ENCODE results near the gene GABRR3.
A peak's percentile ranks its signal among the peaks of the same experiment; 100 is the strongest.
"Not testable (repeated sequence)": the region's sequence is repeated elsewhere in the genome, so short reads cannot be mapped to it uniquely, and the experiment has no call there.

Gene GABRR3

DNA sequence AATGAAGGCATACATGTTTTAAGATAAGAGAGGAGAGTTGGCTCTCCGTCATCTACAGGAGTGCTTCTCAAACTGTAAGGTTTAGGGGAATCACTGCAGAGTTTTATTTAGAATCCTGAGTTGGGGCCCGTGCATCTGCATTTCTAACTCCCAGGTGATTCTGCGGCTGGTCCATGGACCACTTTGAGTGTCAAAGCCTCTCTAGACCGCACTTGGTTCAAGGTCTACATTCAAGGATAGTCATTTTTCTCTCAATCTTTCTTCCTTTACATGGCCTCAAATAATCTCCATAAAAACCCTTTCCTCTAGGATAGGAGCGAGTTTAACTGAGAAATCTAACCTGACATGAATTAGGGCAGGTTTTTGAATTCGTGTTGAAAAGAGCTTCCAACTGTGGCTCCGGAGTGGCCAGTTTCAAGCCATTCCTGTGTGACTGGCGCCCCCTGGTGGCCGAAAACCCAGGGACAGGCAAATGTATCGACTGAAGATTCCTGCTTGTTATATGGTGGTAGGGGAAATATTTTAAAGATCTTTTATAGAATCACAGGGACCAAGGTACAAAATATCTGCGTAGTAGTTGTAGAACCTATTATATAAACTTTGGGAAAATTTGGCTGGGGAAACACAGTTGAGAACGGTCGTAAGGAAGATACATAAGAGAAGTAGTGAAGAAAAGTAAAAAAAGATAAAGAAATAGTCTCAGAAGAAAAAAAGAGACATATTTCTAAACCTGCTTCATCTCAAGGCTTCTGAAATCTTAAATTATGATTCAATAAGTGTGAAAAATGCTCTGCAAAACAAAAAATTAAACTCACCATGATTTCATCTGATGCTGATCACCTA lies 11.9 kb downstream of the GABRR3 start:
- peak; percentile 84 to 99 (median 89) for DNase-seq (ENCODE audit: low read depth in 2 of 3, low spot score in 1 of 3)

DNA sequence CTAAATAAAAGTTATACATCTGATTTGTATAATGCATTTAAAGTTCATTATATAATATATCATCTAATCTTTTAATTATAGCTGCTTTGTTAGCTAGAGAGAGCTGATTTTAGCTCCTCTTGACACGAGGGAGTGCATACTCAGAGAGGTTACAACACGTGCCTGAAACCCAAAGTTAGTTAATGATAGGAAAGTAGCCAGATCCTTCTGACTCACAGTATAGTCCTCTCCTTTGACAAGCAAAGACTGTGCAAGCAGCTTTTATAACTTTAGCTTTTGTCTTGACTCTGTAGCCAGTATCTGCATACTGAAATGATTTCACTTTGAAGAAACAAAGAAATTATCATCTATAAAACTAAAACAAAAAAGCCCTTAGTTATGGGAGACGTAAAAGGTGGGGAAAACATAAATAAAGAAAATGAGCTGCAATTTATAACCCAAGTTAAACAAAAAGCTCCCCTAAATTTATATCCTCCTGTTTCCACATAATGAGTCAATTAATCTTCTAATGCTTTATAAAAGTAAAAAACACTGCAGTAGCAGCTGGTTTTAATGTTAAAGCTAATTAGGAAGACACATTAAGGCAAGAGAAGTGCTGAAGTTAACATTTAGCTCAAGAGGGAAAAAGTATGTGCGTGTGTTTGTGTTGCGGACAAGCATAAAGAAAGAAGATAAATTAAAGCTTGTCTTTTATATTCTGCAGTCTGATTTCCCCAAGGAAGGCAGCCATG lies 13.1 kb downstream of the GABRR3 start:
- DNase-seq (ENCODE audit: low read depth in 2 of 3, low spot score in 1 of 3), result no peak

DNA sequence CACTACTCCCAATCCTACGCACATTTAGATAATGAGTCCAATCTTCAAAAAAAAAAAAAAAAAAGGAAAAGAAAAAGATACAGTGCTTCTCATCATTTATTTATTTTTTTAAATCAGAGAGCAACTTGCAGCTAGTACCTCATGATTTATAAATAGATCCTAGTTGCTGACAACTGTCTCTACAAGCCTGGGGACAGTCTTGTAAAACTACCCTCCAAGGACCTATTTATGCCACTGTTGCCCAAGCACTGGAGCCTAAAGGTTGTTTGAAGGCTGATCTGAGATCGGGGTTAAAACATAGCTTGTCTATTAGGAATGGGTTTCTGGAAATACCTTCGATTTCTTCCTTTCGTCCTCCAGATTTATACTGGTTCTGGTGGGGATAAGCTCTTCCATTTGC lies 14.7 kb downstream of the GABRR3 start:
- no peak for DNase-seq (ENCODE audit: low read depth in 2 of 3, low spot score in 1 of 3)

DNA sequence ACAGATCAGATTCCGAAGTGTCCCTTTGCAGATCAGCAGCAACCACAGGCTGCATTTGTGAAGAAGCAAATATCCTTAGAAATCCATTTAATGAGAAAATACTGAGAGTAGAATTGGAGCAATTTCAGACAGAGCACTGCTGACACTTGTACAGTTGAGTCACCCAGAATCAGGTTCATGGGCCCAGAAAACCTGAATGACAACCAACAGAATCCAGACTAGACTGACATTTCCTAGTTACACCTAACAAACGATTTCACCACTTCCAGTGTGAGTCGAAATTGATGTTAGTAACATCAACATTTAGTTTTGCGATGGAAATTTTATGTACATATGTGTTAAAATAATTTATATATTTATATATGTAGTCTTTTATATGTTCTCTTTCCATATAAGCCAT lies 16.8 kb downstream of the GABRR3 start:
- DNase-seq (ENCODE audit: low read depth in 2 of 3, low spot score in 1 of 3), result no peak

DNA sequence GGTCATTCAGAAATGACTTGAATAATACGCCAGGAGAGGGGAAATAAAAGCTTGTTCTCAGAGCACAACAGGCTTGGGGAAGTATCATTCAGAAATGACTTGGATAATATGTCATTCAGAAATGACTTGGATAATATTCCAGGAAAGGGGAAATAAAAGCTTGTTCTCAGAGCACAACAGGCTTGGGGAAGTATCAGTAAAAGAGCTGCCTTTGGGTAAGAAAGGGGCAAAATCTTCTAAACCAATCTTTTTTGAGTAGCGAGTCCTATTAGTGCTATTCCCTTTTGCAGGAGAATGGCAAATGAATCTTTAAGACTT lies 20.9 kb downstream of the GABRR3 start:
- no peak for DNase-seq (ENCODE audit: low read depth in 2 of 3, low spot score in 1 of 3)

DNA sequence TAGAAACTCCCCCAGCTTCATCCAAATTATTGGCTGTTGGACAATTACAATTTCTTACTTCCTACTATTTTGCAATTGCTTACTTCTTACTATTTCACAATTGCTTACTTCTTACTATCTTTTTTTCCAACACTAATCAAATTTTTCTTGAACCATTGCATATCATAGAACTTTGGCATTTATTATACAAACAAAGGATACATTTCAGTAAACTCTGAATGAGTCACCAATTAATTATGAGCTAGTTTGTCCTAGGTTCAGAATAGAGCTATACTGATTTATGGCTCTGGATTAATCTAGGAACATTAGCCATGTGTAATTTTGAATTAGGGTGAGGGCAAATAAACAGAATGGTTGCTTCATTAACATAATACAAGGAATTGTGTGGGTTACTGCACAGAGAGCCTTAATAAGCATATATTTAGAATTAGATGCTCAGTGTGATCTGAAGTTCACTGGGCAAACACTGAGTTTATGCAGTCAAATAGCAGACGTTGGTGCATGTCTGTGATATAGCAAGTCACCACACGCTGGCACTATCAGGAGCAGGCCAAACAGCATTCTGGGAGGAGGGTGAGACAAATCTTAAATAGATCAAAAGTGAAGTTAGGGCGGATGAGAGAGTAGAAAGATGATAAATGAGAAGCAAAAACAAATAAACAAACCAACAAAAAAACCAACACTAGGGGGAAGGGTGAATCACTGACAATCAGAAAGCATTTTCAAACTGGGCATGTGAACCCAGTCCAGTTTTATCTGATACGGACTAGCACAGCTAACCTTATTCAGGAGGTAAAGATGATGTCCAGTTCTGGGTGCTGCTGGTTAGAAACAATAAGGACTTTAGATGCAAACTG lies 21.5 kb downstream of the GABRR3 start:
- DNase-seq (ENCODE audit: low read depth in 2 of 3, low spot score in 1 of 3), result no peak

DNA sequence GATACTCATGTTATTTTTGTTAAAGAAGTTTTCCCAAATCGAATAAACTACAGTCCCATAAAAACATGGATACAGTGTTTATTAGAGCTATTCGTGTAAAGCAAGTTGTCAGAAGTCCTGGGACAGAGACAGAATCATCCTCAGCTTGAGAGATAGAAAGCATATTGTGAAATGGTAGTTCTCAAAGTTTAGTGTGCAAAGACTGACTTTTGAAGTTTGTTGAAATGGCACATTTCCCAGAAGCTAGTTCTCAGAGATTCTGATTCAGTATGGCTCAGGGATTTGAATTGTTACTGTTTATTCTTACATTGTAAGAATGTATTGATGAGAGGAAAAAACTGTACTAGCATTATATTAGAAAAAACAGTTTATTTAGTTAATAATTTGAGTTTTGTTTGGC lies 22.1 kb downstream of the GABRR3 start:
- no peak for DNase-seq (ENCODE audit: low read depth in 2 of 3, low spot score in 1 of 3)

DNA sequence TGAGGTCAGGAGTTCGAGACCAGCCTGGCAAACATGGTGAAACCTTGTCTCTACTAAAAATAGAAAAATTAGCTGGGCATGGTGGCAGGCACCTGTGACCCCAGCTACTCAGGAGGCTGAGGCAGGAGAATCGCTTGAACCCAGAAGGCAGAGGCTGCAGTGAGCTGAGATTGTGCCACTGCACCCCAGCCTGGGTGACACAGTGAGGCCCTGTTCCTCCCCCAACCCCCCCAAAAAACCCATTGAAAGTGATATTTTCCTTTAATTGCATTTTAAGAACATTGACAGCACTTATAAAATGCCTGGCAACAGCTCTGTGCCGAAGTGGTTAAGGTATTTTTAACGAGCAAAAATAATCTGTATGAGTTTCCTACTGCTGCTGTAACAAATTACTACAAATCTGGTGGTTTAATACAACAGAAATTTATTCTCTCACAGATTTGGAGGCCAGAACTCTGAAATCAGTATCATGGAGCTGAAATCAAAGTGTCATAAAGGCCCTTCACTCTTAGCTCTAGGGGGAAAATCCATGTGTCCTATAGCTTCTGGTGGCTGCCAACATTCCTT lies 24.1 kb downstream of the GABRR3 start:
- DNase-seq (ENCODE audit: low read depth in 2 of 3, low spot score in 1 of 3), result not testable (repeated sequence)

DNA sequence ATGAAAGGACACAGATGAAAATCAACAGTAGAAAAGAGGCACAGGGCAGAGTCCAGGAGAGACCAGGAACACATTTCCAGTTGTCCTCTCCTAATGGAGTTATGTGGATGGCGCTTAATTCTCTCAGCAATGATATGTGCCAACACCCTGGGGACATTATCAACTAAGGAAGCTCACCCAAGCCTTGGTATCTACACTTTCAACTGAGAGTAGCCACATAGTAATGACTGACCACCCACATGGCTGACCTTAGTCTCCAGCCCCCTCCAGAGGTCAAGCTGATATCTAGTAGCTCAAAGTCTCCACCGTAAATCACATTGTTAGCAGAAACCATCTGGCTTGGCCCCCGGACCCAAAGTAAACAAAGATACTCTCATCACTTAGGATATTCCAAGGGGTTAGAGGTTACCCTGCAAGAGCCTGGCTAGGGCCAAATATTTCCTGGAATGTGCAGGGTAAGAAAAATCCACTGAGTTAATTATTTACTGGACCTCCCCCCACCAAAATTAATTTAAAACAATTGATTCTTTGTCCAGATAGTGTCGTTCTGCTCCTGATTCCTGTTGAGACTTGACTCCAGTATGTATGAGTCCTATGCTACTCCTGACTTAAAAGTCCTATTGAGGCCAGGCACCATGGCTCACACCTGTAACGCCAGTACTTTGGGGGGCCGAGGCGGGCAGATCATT lies 24.8 kb downstream of the GABRR3 start:
- no peak for DNase-seq (ENCODE audit: low read depth in 2 of 3, low spot score in 1 of 3)

DNA sequence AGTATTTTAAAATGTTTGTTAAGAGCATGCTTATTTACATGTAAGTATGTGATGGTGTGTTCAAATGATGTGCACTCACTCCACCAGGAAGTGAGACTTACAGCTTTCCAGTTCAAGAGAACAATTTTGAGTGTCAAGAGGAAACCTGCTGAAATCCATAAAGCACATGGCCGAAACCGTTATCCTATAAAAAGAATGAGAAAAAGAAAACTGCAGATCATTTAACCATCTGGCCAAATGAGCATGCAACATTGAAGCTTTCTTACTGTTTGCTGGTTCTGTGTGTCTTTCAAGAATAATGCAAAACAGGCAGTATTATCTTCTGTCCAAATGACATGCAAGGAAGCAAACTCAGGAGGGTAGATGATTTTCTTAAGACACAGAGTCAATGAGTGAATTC lies 26.3 kb downstream of the GABRR3 start:
- DNase-seq (ENCODE audit: low read depth in 2 of 3, low spot score in 1 of 3), result no peak

DNA sequence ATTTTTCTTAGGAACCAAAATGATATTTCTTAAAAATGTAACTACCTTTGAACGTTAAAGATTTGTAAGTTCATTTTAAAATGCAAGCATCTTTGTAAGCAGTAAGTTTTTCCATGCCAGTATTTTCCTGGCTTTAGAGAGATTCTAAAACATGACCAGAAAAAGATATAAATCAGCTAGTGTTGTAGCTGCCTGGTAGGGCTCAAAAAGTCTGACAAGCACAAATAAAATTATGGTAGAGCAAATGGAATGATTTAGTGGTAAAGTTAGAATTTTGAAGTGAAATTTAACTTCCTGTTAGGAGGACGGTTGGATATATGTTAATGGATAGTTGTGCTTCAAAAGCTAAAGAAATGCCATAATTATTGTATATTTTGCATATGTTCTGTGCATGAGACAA lies 29.7 kb downstream of the GABRR3 start:
- DNase-seq (ENCODE audit: low read depth in 2 of 3, low spot score in 1 of 3), result no peak

DNA sequence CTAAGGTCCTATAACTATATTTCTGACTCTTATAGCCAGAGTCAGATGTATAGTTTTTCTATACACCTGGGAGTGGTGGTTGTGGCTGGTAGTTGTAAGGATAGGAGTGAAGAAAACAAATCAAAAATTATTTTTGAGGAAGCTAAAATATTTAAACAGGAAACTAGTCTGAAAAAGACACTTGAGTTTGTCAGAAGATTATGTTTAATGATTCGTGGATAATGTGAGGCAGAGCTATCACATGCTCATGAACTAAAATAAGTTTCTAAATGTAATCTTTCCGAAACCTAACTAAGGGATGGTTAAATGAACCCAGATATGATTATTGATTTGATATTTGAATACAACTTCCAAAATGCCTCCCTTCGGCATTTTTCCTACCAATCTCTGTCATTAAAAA lies 30.4 kb downstream of the GABRR3 start:
- no peak for DNase-seq (ENCODE audit: low read depth in 2 of 3, low spot score in 1 of 3)

DNA sequence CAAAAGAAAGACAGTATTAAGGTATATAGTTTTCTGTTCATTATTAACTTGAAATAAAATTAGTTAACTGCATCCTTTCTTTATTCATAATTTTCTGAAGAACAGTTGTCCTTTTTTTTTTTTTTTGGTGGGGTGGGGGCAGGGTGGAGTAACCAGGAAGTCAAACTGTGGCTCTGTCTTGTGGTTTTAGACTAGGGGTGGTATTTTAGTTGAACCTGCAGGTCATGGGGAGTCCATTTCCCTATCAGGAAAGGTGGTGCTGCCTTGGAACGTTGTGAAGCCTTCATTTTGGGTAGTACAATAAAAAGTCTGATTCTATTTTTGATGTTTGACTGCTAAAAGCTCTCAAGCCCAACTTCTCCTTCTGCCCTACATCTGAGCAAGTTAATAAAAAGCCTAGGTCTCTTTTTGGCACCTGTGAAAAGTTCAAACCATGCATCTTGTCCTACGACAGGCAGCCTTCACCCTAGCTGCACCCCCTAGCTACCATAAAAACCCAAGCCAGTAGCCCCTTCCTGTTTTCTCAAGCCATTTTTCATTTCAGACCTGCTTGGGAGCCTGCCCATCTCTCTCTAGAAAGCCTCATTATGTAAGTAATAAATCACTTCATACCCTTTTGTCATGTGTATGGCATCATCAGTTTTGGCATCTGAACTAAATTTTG lies 31.7 kb downstream of the GABRR3 start:
- DNase-seq (ENCODE audit: low read depth in 2 of 3, low spot score in 1 of 3), result no peak

DNA sequence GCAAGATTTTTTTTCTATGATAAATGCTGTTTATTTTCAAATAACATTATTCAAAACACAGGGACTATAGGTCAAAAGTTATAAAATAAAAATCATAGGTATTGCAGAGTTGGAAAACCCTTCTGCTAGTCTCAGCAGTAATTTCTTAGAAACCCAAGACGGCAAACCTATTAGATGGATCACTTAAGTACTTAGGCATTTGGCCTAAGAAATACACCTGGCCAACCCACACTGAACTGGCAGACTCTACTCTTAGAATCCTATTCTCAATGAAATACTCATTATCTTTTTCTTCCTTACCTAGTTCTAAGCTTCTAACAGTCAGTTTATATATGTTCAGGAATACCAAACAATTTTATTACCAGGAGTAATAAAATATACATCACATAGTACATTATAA lies 32.4 kb downstream of the GABRR3 start:
- DNase-seq (ENCODE audit: low read depth in 2 of 3, low spot score in 1 of 3), result no peak

DNA sequence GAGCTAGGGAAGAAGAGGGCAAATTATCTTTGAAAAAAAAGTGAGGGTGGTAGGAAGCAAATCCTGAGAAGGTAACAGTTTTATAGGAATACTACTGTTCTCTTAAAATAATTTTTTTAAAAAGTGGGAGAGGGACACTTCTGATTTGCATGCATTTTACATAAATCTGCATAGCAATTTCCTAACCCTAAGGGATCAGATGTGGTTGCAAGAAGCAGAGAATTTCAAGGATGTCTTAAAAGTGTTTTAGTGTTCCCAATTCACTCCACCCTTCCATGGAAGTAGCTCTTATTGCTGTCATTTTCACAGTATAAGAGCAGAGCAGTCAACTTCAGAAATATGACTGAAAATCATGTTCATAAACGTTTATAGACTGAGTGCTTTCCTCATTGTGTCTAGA lies 35.1 kb downstream of the GABRR3 start:
- DNase-seq (ENCODE audit: low read depth in 2 of 3, low spot score in 1 of 3), result no peak

DNA sequence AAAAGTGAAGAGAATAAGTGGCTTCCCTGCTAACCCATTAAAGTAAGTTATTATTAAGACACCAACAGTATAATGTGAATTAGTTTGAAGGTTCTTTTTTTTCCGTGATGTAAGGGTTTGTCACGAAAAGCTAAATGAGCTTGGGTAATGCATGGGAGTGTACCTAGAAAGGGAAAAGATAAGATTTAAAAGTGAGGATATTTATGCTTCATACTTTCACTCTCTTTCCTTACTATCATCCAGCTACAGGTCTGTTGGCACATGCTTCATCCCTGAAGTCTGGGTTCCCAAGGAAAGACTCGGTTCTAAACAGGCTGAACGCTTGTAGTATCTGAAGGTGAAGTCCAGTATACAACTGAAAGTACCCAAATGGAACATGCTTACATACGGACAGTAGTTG lies 36.0 kb downstream of the GABRR3 start:
- DNase-seq (ENCODE audit: low read depth in 2 of 3, low spot score in 1 of 3), result no peak

DNA sequence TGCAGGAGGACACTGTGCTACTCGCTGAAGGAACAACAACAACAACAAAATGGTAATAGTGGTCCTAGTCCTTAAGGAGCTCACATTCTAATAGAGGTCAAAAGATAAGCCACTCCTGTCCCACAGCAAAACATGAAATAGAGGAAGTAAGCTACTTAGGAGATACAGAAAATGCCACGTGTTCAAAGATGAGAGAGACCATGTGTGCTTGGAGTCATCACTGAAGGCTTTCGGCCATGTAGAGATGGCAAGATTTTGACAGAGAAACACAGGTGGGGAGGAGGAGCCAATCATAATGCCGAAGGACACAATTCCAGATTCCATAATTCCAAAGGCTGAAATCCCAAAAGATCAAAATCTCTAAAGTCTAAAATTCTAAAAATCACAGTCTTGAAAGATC lies 38.1 kb downstream of the GABRR3 start:
- DNase-seq (ENCODE audit: low read depth in 2 of 3, low spot score in 1 of 3), result no peak

DNA sequence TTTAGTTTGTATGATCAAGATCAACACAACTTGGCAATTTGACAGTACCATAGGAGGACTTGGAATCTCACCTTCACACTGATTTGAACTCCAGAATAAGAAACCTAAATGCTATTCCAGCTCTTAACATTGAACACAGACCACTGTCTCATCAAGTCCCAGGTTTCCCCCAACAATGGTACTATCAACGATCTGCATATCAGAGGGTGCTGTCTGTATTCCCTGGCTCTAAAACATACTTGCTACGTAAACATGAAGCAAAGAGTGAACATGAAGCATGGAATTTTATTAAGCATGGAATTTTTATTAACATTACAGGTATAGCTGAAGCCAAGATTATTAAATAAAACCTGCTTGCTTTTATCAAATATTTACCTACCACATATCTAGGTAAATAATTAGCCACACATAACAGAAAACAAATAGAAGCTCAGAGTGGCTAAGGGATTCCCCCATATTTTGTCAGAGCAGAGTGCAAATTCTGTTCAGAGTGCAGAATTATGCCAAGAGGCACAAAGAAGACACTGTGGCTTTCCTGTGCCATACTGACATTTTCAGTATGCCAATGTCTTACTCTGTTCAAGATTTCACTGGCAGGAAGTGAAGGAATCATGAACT lies 40.7 kb downstream of the GABRR3 start:
- DNase-seq (ENCODE audit: low read depth in 2 of 3, low spot score in 1 of 3), result no peak

DNA sequence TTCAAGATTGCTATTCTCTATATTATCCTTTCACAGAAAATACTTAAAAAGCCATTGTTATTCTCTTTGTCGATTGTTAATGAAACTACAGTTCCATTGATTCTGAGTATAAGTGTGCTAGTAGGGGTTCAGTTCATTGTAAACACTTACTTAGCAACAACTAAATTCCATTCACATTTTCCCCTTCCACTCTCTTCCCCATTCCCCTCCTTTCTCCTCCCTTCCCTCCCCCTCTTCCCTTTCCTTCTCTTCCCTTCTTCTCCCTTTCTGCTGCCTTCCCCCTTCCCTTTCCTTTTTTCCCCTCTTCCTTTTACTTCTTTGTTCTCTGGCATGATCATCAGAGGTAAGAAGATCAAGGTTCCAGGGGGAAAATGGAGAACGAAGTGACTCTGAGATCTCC lies 41.6 kb downstream of the GABRR3 start:
- DNase-seq (ENCODE audit: low read depth in 2 of 3, low spot score in 1 of 3), result no peak

DNA sequence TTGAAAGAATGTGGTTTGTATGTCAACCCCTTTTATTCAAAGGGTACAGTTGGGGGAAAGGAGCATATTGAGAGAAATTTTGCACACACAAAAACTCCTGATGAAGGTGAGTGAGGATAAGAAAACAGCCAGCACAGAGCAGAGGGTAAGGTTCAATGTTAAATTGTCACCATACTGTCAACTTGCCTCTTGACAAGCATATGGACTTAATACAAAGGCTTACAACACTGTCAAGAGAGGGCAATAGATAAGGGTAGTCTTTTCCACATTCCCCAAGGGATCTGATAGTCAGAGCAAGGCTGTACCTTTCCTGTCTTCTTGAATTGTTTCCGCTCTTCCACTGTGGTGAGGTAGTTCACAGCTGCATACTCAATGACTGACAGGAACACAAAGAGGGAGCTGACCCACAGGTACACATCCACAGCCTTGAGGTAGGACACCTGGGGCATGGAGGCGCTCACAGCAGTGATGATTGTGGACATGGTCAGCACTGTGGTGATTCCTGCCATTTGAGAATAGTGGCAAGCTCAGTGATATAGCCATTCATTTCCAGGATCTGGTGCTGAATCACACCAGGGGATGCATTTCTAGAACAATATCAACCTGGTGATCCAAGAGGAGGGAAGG lies 42.5 kb downstream of the GABRR3 start:
- no peak for DNase-seq (ENCODE audit: low read depth in 2 of 3, low spot score in 1 of 3)

Data from stimulated activated CD4-positive, alpha-beta T cell treated with anti-CD3 and anti-CD28 coated beads, Interleukin-12 subunit alpha, Interleukin-12 subunit beta, amount 100 ng/mL, for 48 hours (primary cell).